Left lung (tissue), 10 donors: ENCODE measurements around the gene MDM4. TPM values are rescaled to one million over a fixed set of nuclear protein-coding genes. Genes with fewer than 3 reads are reported as not detected.

Experiments used
- ATAC-seq: fragments of 200-7000 bp; cut with Tn5 transposase; one replicate; pipeline ENCODE4 v1.9.1; 2020; ENCODE audit warnings: moderate library complexity
- DNase-seq, 4 donors: peaks; one replicate each; pipeline ENCODE4 v3.0.0-alpha.2; 2013 to 2020
- H3K27ac ChIP-seq, 2 donors: fragments of 200-600 bp; sonication (generic) in 1 of 2; one replicate each; pipeline versions ENCODE4 v1.5.0 to v1.8.0; 2020 to 2021
- H3K27me3 ChIP-seq, 2 donors: fragments of 200-600 bp; sonication (generic) in 1 of 2; one replicate each; pipeline versions ENCODE4 v1.5.0 to v1.8.0; 2020 to 2021
- H3K36me3 ChIP-seq, 2 donors: fragments of 200-600 bp; sonication (generic) in 1 of 2; one replicate each; pipeline versions ENCODE4 v1.5.0 to v1.8.0; 2020 to 2021
- H3K4me1 ChIP-seq, 2 donors: fragments of 200-600 bp; one replicate each; pipeline ENCODE4 v1.8.0; 2021
- H3K4me3 ChIP-seq, 2 donors: fragments of 200-600 bp; sonication (generic) in 1 of 2; one replicate each; pipeline versions ENCODE4 v1.5.0 to v1.8.0; 2020 to 2021; ENCODE audit warnings: mild to moderate bottlenecking in 1 of 2
- H3K9me3 ChIP-seq, 2 donors: fragments of 200-600 bp; sonication (generic) in 1 of 2; one replicate each; pipeline versions ENCODE4 v1.5.0 to v1.8.0; 2020 to 2021
- CTCF ChIP-seq, 2 donors: fragments of 200-600 bp; sonication (generic) in 1 of 2; IDR thresholded peaks; one replicate each; pipeline versions ENCODE4 v1.5.0 to v1.8.0; 2021; ENCODE audit warnings: antibody characterized with exemption in 2 of 2
- intact Hi-C, 2 donors: fragments of 100-400 bp; cut with DNase I; formaldehyde crosslinking; loops; one replicate each; pipeline versions ENCODE4 v1.11.2 to v1.14.2; 2022
- polyA plus RNA-seq, 6 donors: library from polyadenylated mRNA; unstranded; fragments of 120-200 nt; gene quantifications; one replicate each; pipeline ENCODE4 v1.2.1, GENCODE V29; 2013; ENCODE audit not compliant: insufficient read length in 6 of 6
- total RNA-seq, 2 donors: library from RNA; stranded (reverse); fragmentation: NEBNext Ultra II Directional; extraction: Animal tissue kit (Norgen Biotek cat#: 25700); gene quantifications; one replicate each; pipeline ENCODE4 v1.2.1, GENCODE V29; 2021
- donor health status: DM: no; HTN: yes; CAD: no.
- donor health status: DM: no; HTN: no; CAD: no.

MDM4 gene
- total and polyA plus RNA-seq, 8 donors = 46.7 to 93.0 (median 77.9) TPM

- DNase-seq = peak in 3 of 4 donors; percentile 68 to 95 (median 95)
- Histone ChIP-seq H3K27me3 (no peaks in the 10 kb centered on the region), H3K36me3 (no peaks in the 10 kb centered on the region), H3K27ac (peak overlapping the region; percentile 83 to 89), H3K9me3 (no peaks in the 10 kb centered on the region), H3K4me3 (peak overlapping the region; percentile 39 to 59), H3K4me1 (peaks cover 0 to 24% of the 10 kb centered on the region in 2 donors)
- intact Hi-C loops = loop anchor here in 1 of 2 donors (10.0 kb wide), 1 partner anchor 62 kb away; no protein-coding TSS in a partner anchor
- ATAC-seq = peak; percentile 72
- no peak for TF ChIP-seq CTCF (IDR thresholded peaks at IDR 0.05)
Measured at GRCh38 chr1:204506969-204507316, 9.3 kb upstream of the MDM4 start.

- peak overlapping the region; percentile 39 to 59 for H3K4me3 ChIP-seq
- ATAC-seq (peak; percentile 26), DNase-seq (peak in 3 of 4 donors; percentile 25 to 55 (median 53))
- H3K4me1 ChIP-seq = peaks cover 0 to 29% of the 10 kb centered on the region in 2 donors
- no peaks in the 10 kb centered on the region for H3K27me3 ChIP-seq
- no peaks in the 10 kb centered on the region for H3K36me3 ChIP-seq
- intact Hi-C loops = loop anchor here in 1 of 2 donors (10.0 kb wide), 1 partner anchor 63 kb away; no protein-coding TSS in a partner anchor
- no peaks in the 10 kb centered on the region for H3K9me3 ChIP-seq
- H3K27ac ChIP-seq = peak overlapping the region; percentile 83 to 89
- TF ChIP-seq CTCF (IDR thresholded peaks at IDR 0.05) = no peak
Measured at GRCh38 chr1:204507317-204508105, 8.7 kb upstream of the MDM4 start.

DNA sequence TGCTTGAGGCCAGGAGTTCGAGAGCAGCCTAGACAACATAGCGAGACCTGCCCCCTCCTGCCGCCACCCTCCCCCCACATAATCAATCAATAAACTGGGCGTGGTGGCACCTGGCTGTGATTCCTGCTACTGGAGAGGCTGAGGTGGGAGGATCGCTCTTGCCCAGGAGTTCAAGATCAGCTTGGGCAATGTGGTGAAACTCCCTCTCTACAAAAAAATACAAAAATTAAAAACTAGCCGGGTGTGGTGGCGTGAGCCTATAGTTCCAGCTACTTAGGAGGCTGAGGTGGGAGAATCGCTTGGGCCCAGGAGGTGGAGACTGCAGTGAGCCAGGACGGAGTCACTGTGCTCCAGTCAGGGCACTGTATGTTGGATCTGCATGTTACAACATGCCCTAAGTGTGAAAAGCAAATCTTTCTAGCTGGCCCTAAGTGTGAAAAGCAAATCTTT is 7.0 kb upstream of the MDM4 start:
- peaks cover 0 to 34% of the 10 kb centered on the region in 2 donors for H3K4me1 ChIP-seq
- no peaks in the 10 kb centered on the region for H3K9me3 ChIP-seq
- H3K27me3 ChIP-seq = no peaks in the 10 kb centered on the region
- ATAC-seq (no peak), DNase-seq (peak in 1 of 4 donors; percentile 18)
- intact Hi-C loops = loop anchor here in 1 of 2 donors (10.0 kb wide), 1 partner anchor 64 kb away; no protein-coding TSS in a partner anchor
- no peaks in the 10 kb centered on the region for H3K36me3 ChIP-seq
- no peak for TF ChIP-seq CTCF (IDR thresholded peaks at IDR 0.05)
- H3K27ac ChIP-seq = no peak overlapping the region
- H3K4me3 ChIP-seq = no peak overlapping the region

DNA sequence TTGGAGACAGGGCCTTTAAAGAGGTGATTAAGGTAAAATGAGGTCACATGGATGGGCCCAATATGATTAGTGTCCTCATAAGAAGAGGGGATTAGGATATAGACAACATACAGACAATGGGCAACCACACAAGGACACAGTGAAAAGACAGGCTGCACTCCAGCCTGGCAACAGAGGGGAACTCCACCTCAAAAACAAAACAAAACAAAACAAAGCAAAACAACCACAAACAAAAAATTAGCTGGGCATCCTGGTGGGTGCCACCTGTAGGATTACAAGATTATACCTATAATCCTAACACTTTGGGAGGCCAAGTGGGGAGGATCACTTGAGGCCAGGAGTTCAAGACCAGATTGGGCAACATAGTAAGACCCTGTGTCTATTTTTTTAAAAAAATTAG is 4.8 kb upstream of the MDM4 start:
- no peaks in the 10 kb centered on the region for H3K9me3 ChIP-seq
- ATAC-seq = no peak
- intact Hi-C loops = no loop called here

More for the DNA sequence above, 4.8 kb upstream of the MDM4 start:
- Histone ChIP-seq H3K4me3 (no peak overlapping the region), H3K4me1 (peaks cover 0 to 47% of the 10 kb centered on the region in 2 donors), H3K36me3 (no peaks in the 10 kb centered on the region), H3K27me3 (no peaks in the 10 kb centered on the region), H3K27ac (peak overlapping the region in 1 of 2 donors; percentile 91)
- no peak for DNase-seq
- TF ChIP-seq CTCF (IDR thresholded peaks at IDR 0.05) = no peak
